Stimulated activated naive CD8-positive, alpha-beta T cell treated with anti-CD3 and anti-CD28 coated beads, Interleukin-15, amount 100 ng/mL, for 72 hours (primary cell): ENCODE measurements around the gene HAGH.

Source experiments
- ATAC-seq: fragments of 150-1000 bp; cut with Tn5 transposase; 2 replicates; pipeline ENCODE4 v1.10.0; 2021; ENCODE audit warnings: mild to moderate bottlenecking, moderate library complexity
- DNase-seq, 2 donors: peaks; one replicate each; pipeline ENCODE4 v3.0.0; 2021 to 2022
- H3K27ac Mint-ChIP-seq, 2 donors: one replicate each; pipeline ENCODE4 v1.8.0; 2022; ENCODE audit warnings: mild to moderate bottlenecking in 2 of 2, mixed read lengths in 2 of 2, moderate library complexity in 2 of 2
- H3K27me3 Mint-ChIP-seq: one replicate; pipeline ENCODE4 v1.8.0; 2022; ENCODE audit warnings: mixed read lengths
- H3K4me1 Mint-ChIP-seq: one replicate; pipeline ENCODE4 v1.8.0; 2022; ENCODE audit warnings: mild to moderate bottlenecking, mixed read lengths
- H3K4me3 Mint-ChIP-seq, 2 donors: one replicate each; pipeline ENCODE4 v1.8.0; 2022; ENCODE audit warnings: mild to moderate bottlenecking in 2 of 2, mixed read lengths in 2 of 2, moderate library complexity in 1 of 2
- H3K9me3 Mint-ChIP-seq, 2 donors: one replicate each; pipeline ENCODE4 v1.8.0; 2022; ENCODE audit warnings: mixed read lengths in 2 of 2

The HAGH gene

DNA sequence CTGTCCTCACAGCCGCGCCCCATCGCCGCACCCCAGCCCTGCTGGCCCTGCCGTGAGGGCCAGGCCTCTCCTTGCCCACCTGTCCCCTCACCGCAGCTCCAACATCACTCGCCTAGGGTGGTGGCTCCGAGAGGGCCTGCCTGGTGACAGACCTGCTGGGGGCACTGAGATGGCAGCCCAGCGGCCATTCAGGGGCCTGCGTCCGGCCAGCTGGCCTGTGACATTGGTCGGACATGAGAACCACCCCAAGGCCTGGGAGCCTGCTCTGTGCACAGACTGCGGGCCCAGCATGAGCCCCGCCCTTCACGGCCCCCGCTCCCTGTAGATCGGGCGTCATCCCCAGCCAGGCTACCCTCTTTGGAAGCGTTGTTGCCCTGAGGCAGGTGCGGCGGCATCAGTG lies 67.1 kb downstream of the HAGH start:
- Mint-ChIP-seq H3K4me1 (peaks cover 16% of the 10 kb centered on the region), H3K27me3 (no peaks in the 10 kb centered on the region), H3K9me3 (no peaks in the 10 kb centered on the region), H3K27ac (no peak overlapping the region), H3K4me3 (no peak overlapping the region)
- DNase-seq (no peak), ATAC-seq (no peak)

DNA sequence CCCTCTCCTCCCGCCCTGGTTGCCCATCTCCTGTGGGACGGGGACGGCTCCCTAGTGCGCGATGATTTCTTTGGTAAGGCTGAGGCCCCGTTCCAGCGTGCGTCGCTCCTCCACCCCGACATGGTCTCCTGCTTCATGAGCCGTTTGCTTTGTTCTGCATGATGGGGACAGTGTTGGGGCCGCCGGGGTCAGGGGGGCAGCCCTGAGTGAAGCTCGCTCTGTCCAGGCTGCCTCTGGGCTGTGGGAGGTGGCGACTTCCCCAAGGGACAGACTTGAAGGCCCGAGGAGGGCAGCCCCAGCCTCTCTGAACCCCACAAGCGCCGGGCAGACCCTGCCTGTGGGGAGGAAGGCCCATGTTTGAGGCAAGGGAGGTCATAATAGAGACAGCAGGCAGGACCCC lies 67.7 kb downstream of the HAGH start:
- H3K4me1 Mint-ChIP-seq = peaks cover 16% of the 10 kb centered on the region
- no peaks in the 10 kb centered on the region for H3K27me3 Mint-ChIP-seq
- H3K27ac Mint-ChIP-seq = peak overlapping the region; percentile 52 to 89
- DNase-seq (no peak), ATAC-seq (no peak)
- no peaks in the 10 kb centered on the region for H3K9me3 Mint-ChIP-seq
- H3K4me3 Mint-ChIP-seq = no peak overlapping the region

- no peaks in the 10 kb centered on the region for H3K27me3 Mint-ChIP-seq
- H3K9me3 Mint-ChIP-seq = no peaks in the 10 kb centered on the region
- no peak overlapping the region for H3K4me3 Mint-ChIP-seq
- no peak overlapping the region for H3K27ac Mint-ChIP-seq
- peak; percentile 11 for ATAC-seq
- no peak for DNase-seq
- H3K4me1 Mint-ChIP-seq = peaks cover 16% of the 10 kb centered on the region
Observed at GRCh38 chr16:1757714-1758461, 68.7 kb downstream of the HAGH start.
